A673 (cell line): Measurements from ENCODE around the gene FAM163B. TPM values are rescaled to one million over a fixed set of nuclear protein-coding genes. Genes with fewer than 3 reads are reported as not detected.

ENCODE experiments used
- BruUV-seq: library from RNA; stranded (reverse); fragments of 400-500 nt; replicated peaks from 2 replicates; lab custom pipeline; 2021; lab: Mats Ljungman, UMichigan
- CTCF ChIA-PET: fragments of 300-600 bp; sonication (Branson Sonifier 250); formaldehyde crosslinking; loops from one replicate; lab custom pipeline; 2022; ENCODE audit warnings: antibody characterized with exemption; lab: Charles Lee
- POLR2A ChIA-PET: fragments of 300-600 bp; sonication (Branson Sonifier 250); formaldehyde crosslinking; loops from one replicate; lab custom pipeline; 2022; ENCODE audit warnings: antibody characterized with exemption; ENCODE audit not compliant: low non-redundant PET; lab: Charles Lee
- DNase-seq: peaks from one replicate; pipeline ENCODE4 v3.0.0-alpha.2; 2015; ENCODE audit warnings: low spot score
- H3K27ac ChIP-seq: fragments of 200-600 bp; sonication (generic); 2 replicates; pipeline ENCODE4 v1.5.1; 2016; ENCODE audit warnings: mixed run types, low read depth, mild to moderate bottlenecking, mixed read lengths, antibody characterized with exemption, low read length; ENCODE audit not compliant: poor library complexity, severe bottlenecking
- H3K27me3 ChIP-seq: fragments of 200-600 bp; sonication (generic); replicated peaks from 2 replicates; pipeline ENCODE4 v1.6.1; 2017; ENCODE audit warnings: mixed run types, low read depth, mild to moderate bottlenecking, mixed read lengths, antibody characterized with exemption, low read length; ENCODE audit not compliant: insufficient read depth, poor library complexity
- H3K36me3 ChIP-seq: fragments of 200-600 bp; sonication (generic); 2 replicates; pipeline ENCODE4 v1.6.1; 2016; ENCODE audit warnings: mixed run types, mild to moderate bottlenecking, mixed read lengths, antibody characterized with exemption, low read length; ENCODE audit not compliant: insufficient read depth, poor library complexity, severe bottlenecking
- H3K4me1 ChIP-seq: fragments of 200-600 bp; sonication (generic); 2 replicates; pipeline ENCODE4 v1.6.1; 2017; ENCODE audit warnings: mixed run types, mild to moderate bottlenecking, mixed read lengths, antibody characterized with exemption, low read length; ENCODE audit not compliant: insufficient read depth, poor library complexity, severe bottlenecking
- H3K4me3 ChIP-seq: fragments of 200-600 bp; sonication (generic); 2 replicates; pipeline ENCODE4 v1.5.1; 2016; ENCODE audit warnings: low read depth, mixed run types, mild to moderate bottlenecking, mixed read lengths, low read length; ENCODE audit not compliant: poor library complexity, severe bottlenecking
- H3K9me3 ChIP-seq: fragments of 200-600 bp; sonication (generic); 2 replicates; pipeline ENCODE4 v1.6.1; 2016; ENCODE audit warnings: mixed run types, low read depth, mild to moderate bottlenecking, mixed read lengths, antibody characterized with exemption, low read length; ENCODE audit not compliant: poor library complexity, severe bottlenecking
- CTCF ChIP-seq: fragments of 300-800, 200-600 bp; sonication (generic); conservative IDR thresholded peaks from 2 replicates; pipeline ENCODE4 v1.5.1; 2017; ENCODE audit warnings: low read depth, mild to moderate bottlenecking, antibody characterized with exemption, low read length, moderate library complexity, mixed read lengths
- EZH2 ChIP-seq: fragments of 200-600 bp; sonication (generic); IDR thresholded peaks from 2 replicates; pipeline ENCODE4 v1.6.1; 2017; ENCODE audit warnings: borderline replicate concordance, low read depth, mild to moderate bottlenecking, mixed read lengths, antibody characterized with exemption, low read length; ENCODE audit not compliant: poor library complexity, severe bottlenecking
- intact Hi-C: fragments of 100-400 bp; cut with micrococcal nuclease; formaldehyde crosslinking; loops from one replicate; pipeline ENCODE4 v1.10.0; 2022; ENCODE audit not compliant: unreplicated experiment
- total RNA-seq: library from RNA; stranded (reverse); gene quantifications from 2 replicates; pipeline ENCODE4 v1.2.3, GENCODE V29; 2021

FAM163B gene
- total RNA-seq, 1 experiment from 2014 or later, result not detected

GRCh38 chr9:133641396-133641655, 32.1 kb upstream of the FAM163B start:
- Histone ChIP-seq H3K27ac (no peak overlapping the region), H3K4me3 (no peak overlapping the region), H3K9me3 (no peaks in the 10 kb centered on the region), H3K4me1 (no peaks in the 10 kb centered on the region), H3K27me3 (no peaks in the 10 kb centered on the region), H3K36me3 (no peaks in the 10 kb centered on the region)
- ChIA-PET POLR2A (no interaction called here), CTCF (no interaction called here)
- TF ChIP-seq CTCF (no peak), EZH2 (no peak)
- intact Hi-C loops, result no loop called here
- no TSS peak for BruUV-seq
- no peak for DNase-seq

GRCh38 chr9:133640580-133641395, 31.6 kb upstream of the FAM163B start:
- Histone ChIP-seq H3K36me3 (no peaks in the 10 kb centered on the region), H3K9me3 (no peaks in the 10 kb centered on the region), H3K27ac (no peak overlapping the region), H3K4me1 (no peaks in the 10 kb centered on the region), H3K4me3 (no peak overlapping the region), H3K27me3 (no peaks in the 10 kb centered on the region)
- BruUV-seq, result no TSS peak
- TF ChIP-seq EZH2 (no peak), CTCF (no peak)
- DNase-seq, result no peak
- intact Hi-C loops, result no loop called here
- CTCF ChIA-PET, result no interaction called here
- POLR2A ChIA-PET, result no interaction called here

- ChIA-PET POLR2A (no interaction called here), CTCF (no interaction called here)
- no peak for DNase-seq
- Histone ChIP-seq H3K27ac (no peak overlapping the region), H3K9me3 (no peaks in the 10 kb centered on the region), H3K4me3 (no peak overlapping the region), H3K36me3 (no peaks in the 10 kb centered on the region), H3K4me1 (no peaks in the 10 kb centered on the region), H3K27me3 (no peaks in the 10 kb centered on the region)
- TF ChIP-seq EZH2, result no peak
- no peak for TF ChIP-seq CTCF
- intact Hi-C loops, result no loop called here
- BruUV-seq, result no TSS peak
Observed at GRCh38 chr9:133640160-133640559, 31.0 kb upstream of the FAM163B start.
